Heart left ventricle (tissue), 13 donors: Measurements from ENCODE around the gene VSTM2L.

Experiments used
- POLR2A ChIP-seq, 2 donors: fragments of 450-650 bp; IDR thresholded peaks; one replicate each; pipeline ENCODE4 v1.6.1; 2017; ENCODE audit warnings: antibody characterized with exemption in 2 of 2, mild to moderate bottlenecking in 2 of 2, moderate library complexity in 2 of 2
- TF ChIP-seq, protein P1 (sequence below), 12 donors: fragments of 200-600 bp; sonication (generic) in 4 of 12; IDR thresholded peaks; one replicate each; pipeline versions ENCODE4 v1.5.0 to v1.8.0; 2018 to 2022; ENCODE audit warnings: antibody characterized with exemption in 12 of 12, mild to moderate bottlenecking in 5 of 12
- donor health status: ischemic (EF 13 %, LVEDD 7.1; RV severe dilation, severe dysfunction).
- donor health status: DM: no; HTN: yes; CAD: no.
- donor health status: DM: no; HTN: no; CAD: no.
- donor health status: ischemic (EF 25% LVEDD 6.9; RV normal size, moderate dysfunction).
- donor health status: ischemic (EF 25% LVEDD 5.7; RV mildly dilated, moderate dysfunction).
- donor health status: ischemic (EF 35%, LVEDD 5.7; RV mildly dilated, moderate dysfunction).
- donor health status: nonischemic (EF 11% LVEDD 7.7; RV severe dilation, severe dysfunction).
- donor health status: DM: yes; HTN: yes; CAD: no.
- donor health status: PGD.
- donor health status: ischemic (EF 29% LVEDD 5.4; RV normal size, mild dysfunction).
- donor health status: nonischemic (EF 23%, LVEDD 6.1; RV moderate dilation, normal function).

DNA sequence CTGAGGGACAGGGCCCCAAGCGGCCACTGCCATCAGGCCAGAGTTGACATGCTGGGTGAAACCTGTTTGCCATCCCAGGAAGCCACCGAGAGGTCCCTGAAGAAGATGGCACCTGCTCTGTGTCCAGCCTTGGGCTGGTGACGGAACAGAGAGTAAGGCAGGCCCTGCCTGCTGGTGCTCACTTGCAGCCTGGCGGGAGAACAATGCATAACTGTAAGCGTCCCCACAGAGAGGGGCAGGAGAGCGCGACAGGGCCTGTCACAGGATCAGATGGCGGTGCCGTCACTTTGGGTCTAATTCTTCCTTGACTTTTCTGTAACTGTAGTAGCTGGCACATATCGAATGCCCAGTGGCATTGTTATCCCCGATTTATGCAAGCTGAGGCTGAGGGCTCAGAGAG lies 29.0 kb upstream of the VSTM2L start:
- TF ChIP-seq, protein P1, sequence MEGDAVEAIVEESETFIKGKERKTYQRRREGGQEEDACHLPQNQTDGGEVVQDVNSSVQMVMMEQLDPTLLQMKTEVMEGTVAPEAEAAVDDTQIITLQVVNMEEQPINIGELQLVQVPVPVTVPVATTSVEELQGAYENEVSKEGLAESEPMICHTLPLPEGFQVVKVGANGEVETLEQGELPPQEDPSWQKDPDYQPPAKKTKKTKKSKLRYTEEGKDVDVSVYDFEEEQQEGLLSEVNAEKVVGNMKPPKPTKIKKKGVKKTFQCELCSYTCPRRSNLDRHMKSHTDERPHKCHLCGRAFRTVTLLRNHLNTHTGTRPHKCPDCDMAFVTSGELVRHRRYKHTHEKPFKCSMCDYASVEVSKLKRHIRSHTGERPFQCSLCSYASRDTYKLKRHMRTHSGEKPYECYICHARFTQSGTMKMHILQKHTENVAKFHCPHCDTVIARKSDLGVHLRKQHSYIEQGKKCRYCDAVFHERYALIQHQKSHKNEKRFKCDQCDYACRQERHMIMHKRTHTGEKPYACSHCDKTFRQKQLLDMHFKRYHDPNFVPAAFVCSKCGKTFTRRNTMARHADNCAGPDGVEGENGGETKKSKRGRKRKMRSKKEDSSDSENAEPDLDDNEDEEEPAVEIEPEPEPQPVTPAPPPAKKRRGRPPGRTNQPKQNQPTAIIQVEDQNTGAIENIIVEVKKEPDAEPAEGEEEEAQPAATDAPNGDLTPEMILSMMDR (IDR thresholded peaks at IDR 0.05) = no peak
- no peak for TF ChIP-seq POLR2A (IDR thresholded peaks at IDR 0.05)
